IgD-negative memory B cell (primary cell): Measurements from ENCODE around the gene AKR1A1. TPM values are rescaled to one million over a fixed set of nuclear protein-coding genes. Genes with fewer than 3 reads are reported as not detected.
"Not testable (repeated sequence)": the region's sequence is repeated elsewhere in the genome, so short reads cannot be mapped to it uniquely, and the experiment has no call there.

Experiments
- H3K27ac Mint-ChIP-seq, 3 donors: one replicate each; pipeline ENCODE4 v1.8.0; 2020 to 2022; ENCODE audit warnings: mild to moderate bottlenecking in 3 of 3, mixed read lengths in 3 of 3, moderate library complexity in 1 of 3
- H3K27me3 Mint-ChIP-seq: one replicate; pipeline ENCODE4 v1.8.0; 2021; ENCODE audit warnings: mixed read lengths
- H3K36me3 Mint-ChIP-seq: one replicate; pipeline ENCODE4 v1.8.0; 2020; ENCODE audit warnings: mild to moderate bottlenecking, mixed read lengths
- H3K4me1 Mint-ChIP-seq, 3 donors: one replicate each; pipeline ENCODE4 v1.8.0; 2020 to 2022; ENCODE audit warnings: mixed read lengths in 3 of 3, mild to moderate bottlenecking in 1 of 3
- H3K4me3 Mint-ChIP-seq, 4 donors: one replicate each; pipeline ENCODE4 v1.8.0; 2020 to 2022; ENCODE audit warnings: mild to moderate bottlenecking in 4 of 4, mixed read lengths in 4 of 4, moderate library complexity in 3 of 4
- H3K9me3 Mint-ChIP-seq, 3 donors: one replicate each; pipeline ENCODE4 v1.8.0; 2020 to 2021; ENCODE audit warnings: mixed read lengths in 3 of 3, mild to moderate bottlenecking in 1 of 3
- polyA plus RNA-seq: library from polyadenylated mRNA; unstranded; fragments of 300-500 nt; fragmentation: Illumina TruSeq; gene quantifications from one replicate; pipeline ENCODE4 v1.2.3, GENCODE V29; 2021

AKR1A1 gene
- polyA plus RNA-seq, result 117 TPM

- Mint-ChIP-seq H3K9me3 (no peaks in the 10 kb centered on the region), H3K4me3 (peak within 1 kb of the TSS; percentile 94 to 100 (median 98)), H3K36me3 (no peaks in the 10 kb centered on the region), H3K27ac (peak within 1 kb of the TSS; percentile 96 to 98 (median 98)), H3K27me3 (no peaks in the 10 kb centered on the region), H3K4me1 (peaks cover 18 to 22% (median 18%) of the 10 kb centered on the region in 3 donors)
Observed at GRCh38 chr1:45550401-45551351, at the start of gene AKR1A1. AKR1A1 (plus strand) TSS chr1:45550826; CDS start chr1:45561795, 10,969 bp downstream.

GRCh38 chr1:45501505-45501859 is 49.1 kb upstream of the AKR1A1 start:
- Mint-ChIP-seq H3K27ac (no peak overlapping the region), H3K4me3 (peak overlapping the region in 3 of 4 donors; percentile 8 to 85 (median 75)), H3K27me3 (no peaks in the 10 kb centered on the region), H3K36me3 (peaks cover 2% of the 10 kb centered on the region), H3K9me3 (no peaks in the 10 kb centered on the region), H3K4me1 (peaks cover 17 to 26% (median 23%) of the 10 kb centered on the region in 3 donors)

DNA sequence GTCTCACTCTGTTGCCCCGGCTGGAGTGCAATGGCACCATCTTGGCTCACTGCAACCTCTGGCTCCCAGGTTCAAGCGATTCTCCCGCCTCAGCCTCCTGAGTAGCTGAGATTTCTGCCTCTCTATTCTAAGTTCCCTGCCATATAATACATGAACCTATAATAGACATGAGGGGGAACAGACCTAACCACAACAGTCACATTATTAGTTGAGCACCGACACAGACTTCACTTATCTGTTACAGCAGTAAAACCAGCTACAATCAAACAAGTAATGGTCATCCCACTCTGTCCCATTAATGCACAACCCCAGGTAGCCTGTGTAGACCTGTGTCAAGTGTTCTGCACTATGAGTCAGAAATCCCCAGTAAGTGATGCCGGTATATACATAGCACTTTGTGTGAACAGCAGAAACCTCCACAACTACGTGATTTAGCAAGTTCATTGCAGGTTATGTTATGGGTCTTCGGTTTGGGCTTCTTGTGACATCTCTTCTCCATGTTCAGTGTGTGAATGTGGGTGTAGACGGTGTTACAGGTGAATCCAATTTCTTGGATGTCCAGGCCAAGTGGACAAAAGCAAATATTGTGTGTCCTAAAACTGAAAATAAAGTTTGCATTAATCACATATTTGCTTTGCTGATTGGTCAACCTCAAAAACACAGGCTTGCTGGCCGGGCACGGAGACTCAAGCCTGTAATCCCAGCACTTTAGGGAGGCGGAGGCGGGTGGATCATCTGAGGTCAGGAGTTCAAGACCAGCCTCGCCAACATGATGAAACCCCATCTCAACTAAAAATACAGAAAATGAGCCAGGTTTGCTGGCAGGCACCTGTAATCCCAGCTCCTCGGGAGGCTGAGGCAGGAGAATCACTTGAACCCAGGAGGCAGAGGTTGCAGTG is 46.9 kb upstream of the AKR1A1 start:
- no peak overlapping the region for H3K4me3 Mint-ChIP-seq
- H3K36me3 Mint-ChIP-seq, result peaks cover 2% of the 10 kb centered on the region
- H3K9me3 Mint-ChIP-seq, result no peaks in the 10 kb centered on the region
- no peak overlapping the region for H3K27ac Mint-ChIP-seq
- H3K27me3 Mint-ChIP-seq, result no peaks in the 10 kb centered on the region
- H3K4me1 Mint-ChIP-seq, result peaks cover 15 to 26% (median 22%) of the 10 kb centered on the region in 3 donors

- Mint-ChIP-seq H3K9me3 (no peaks in the 10 kb centered on the region), H3K4me3 (no peak overlapping the region), H3K4me1 (peaks cover 0 to 3% (median 0%) of the 10 kb centered on the region in 3 donors), H3K36me3 (peaks cover 8% of the 10 kb centered on the region), H3K27ac (no peak overlapping the region), H3K27me3 (no peaks in the 10 kb centered on the region)
Observed at GRCh38 chr1:45507195-45507594, 43.4 kb upstream of the AKR1A1 start.

DNA sequence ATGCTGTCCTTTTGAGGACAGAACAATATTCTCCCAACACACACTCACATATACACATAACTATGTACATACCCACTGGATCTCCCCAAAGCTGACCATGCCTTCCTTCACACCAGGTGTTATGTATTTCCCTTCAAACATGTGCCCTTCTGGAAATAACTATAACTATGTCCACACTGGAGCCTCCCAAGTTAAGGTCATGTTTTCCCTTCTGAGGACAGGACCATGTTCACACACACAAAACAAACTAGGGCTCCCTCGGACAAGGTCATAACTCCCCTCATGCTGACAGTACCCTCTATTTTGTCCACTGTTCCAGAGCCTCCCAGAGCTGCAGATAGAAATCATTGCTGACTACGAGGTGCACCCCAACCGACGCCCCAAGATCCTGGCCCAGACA is 42.7 kb upstream of the AKR1A1 start:
- H3K27ac Mint-ChIP-seq, result no peak overlapping the region
- H3K9me3 Mint-ChIP-seq, result no peaks in the 10 kb centered on the region
- H3K27me3 Mint-ChIP-seq, result no peaks in the 10 kb centered on the region
- no peak overlapping the region for H3K4me3 Mint-ChIP-seq
- H3K4me1 Mint-ChIP-seq, result peaks cover 0 to 5% (median 0%) of the 10 kb centered on the region in 3 donors
- peaks cover 6% of the 10 kb centered on the region for H3K36me3 Mint-ChIP-seq

DNA sequence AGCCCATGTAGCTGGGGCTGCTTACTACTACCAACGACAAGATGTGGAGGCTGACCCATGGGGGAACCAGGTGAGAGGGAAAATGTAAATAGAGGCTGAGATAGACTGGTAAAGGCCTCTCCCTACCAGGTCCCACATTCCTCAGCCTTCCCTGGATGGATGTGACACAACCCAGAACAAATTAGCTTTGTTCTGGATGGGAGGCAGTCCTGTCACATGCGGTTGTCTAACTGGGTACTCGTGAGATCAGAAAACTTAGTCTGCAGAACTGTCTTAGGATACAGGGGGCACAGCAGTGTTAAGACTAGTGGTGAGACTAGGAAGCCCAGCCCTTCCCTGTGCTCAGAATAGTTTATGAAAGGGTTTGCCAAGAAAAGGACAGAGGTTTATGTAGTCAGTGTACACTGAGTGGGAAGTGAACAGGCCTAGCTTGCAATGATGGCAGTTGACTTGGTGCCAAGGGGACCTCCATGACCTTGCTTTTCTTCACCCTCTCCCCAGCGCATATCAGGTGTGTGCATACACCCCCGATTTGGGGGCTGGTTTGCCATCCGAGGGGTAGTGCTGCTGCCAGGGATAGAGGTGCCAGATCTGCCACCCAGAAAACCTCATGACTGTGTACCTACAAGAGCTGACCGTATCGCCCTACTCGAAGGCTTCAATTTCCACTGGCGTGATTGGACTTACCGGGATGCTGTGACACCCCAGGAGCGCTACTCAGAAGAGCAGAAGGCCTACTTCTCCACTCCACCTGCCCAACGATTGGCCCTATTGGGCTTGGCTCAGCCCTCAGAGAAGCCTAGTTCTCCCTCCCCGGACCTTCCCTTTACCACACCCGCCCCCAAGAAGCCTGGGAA is 42.1 kb upstream of the AKR1A1 start:
- Mint-ChIP-seq H3K36me3 (peaks cover 6% of the 10 kb centered on the region), H3K4me1 (peaks cover 0 to 5% (median 0%) of the 10 kb centered on the region in 3 donors), H3K27me3 (no peaks in the 10 kb centered on the region), H3K4me3 (no peak overlapping the region), H3K27ac (no peak overlapping the region), H3K9me3 (no peaks in the 10 kb centered on the region)

GRCh38 chr1:45510036-45510971 is 40.3 kb upstream of the AKR1A1 start:
- Mint-ChIP-seq H3K27ac (peak overlapping the region in 1 of 3 donors; percentile 51), H3K9me3 (no peaks in the 10 kb centered on the region), H3K36me3 (peaks cover 6% of the 10 kb centered on the region), H3K27me3 (no peaks in the 10 kb centered on the region), H3K4me3 (no peak overlapping the region), H3K4me1 (peaks cover 0 to 5% (median 2%) of the 10 kb centered on the region in 3 donors)

DNA sequence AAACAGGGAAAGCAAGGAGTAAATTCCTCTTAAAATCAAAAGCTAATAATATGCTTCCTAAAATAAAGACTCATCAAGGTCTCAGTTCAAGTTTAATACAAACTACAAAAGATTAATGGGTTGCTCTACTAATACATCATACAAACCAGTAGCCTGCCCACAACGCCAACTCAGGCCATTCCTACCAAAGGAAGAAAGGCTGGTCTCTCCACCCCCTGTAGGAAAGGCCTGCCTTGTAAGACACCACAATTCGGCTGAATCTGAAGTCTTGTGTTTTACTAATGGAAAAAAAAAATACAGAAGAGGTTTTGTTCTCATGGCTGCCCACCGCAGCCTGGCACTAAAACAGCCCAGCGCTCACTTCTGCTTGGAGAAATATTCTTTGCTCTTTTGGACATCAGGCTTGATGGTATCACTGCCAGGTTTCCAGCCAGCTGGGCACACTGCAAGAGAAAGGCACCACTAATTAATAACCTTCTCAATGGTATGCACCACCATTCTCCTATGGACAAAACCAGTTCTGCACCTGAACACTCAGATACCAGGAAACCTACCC is 39.6 kb upstream of the AKR1A1 start:
- Mint-ChIP-seq H3K4me1 (peaks cover 0 to 5% (median 2%) of the 10 kb centered on the region in 3 donors), H3K4me3 (no peak overlapping the region), H3K36me3 (peaks cover 6% of the 10 kb centered on the region), H3K27ac (peak overlapping the region in 1 of 3 donors; percentile 12), H3K27me3 (no peaks in the 10 kb centered on the region), H3K9me3 (no peaks in the 10 kb centered on the region)

DNA sequence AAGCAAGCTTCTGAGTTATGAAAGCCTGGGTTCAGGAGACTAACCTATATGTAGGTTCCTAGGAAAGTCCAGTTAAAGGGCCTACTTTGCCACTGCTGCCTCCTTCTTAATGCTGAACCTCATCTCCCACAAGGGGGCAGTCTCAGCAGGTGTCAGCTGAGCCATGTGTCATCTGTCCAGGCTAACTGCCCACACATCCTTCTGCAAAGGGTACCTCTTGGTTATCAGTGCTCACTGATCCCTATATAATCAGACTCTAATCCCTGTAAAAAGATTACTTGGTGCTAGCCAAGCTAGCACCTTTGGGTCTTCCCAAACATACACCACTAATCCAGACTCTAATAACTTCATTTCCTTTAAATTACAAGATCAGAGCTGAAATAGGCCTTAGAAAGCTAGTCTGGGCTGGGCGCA is 38.0 kb upstream of the AKR1A1 start:
- peak overlapping the region in 1 of 3 donors; percentile 38 for H3K27ac Mint-ChIP-seq
- no peaks in the 10 kb centered on the region for H3K9me3 Mint-ChIP-seq
- peak overlapping the region in 1 of 4 donors; percentile 17 for H3K4me3 Mint-ChIP-seq
- H3K36me3 Mint-ChIP-seq, result peaks cover 6% of the 10 kb centered on the region
- H3K4me1 Mint-ChIP-seq, result peaks cover 0 to 4% (median 3%) of the 10 kb centered on the region in 3 donors
- H3K27me3 Mint-ChIP-seq, result no peaks in the 10 kb centered on the region

DNA sequence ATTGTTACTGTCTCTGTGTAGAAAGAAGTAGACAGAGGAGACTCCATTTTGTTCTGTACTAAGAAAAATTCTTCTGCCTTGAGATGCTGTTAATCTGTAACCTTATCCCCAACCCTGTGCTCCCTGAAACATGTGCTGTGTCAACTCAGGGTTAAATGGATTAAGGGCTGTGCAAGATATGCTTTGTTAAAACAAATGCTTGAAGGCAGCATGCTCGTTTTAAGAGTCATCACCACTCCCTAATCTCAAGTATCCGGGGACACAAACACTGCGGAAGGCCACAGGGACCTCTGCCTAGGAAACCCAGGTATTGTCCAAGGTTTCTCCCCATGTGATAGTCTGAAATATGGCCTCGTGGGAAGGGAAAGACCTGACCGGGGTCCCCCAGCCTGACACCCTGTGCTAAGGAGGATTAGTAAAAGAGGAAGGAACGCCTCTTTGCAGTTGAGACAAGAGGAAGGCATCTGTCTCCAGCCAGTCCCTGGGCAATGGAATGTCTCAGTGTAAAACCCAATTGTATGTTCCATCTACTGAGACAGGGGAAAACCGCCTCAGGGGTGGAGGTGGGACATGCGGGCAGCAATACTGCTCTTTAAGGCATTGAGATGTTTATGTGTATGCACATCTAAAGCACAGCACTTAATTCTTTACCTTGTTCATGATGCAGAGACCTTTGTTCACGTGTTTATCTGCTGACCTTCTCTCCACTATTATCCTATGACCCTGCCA is 36.9 kb upstream of the AKR1A1 start:
- not testable (repeated sequence) for H3K36me3 Mint-ChIP-seq, H3K4me1 Mint-ChIP-seq, H3K9me3 Mint-ChIP-seq, H3K27ac Mint-ChIP-seq, H3K27me3 Mint-ChIP-seq, H3K4me3 Mint-ChIP-seq

- H3K4me1 Mint-ChIP-seq, result peaks cover 11 to 22% (median 19%) of the 10 kb centered on the region in 3 donors
- peaks cover 2% of the 10 kb centered on the region for H3K36me3 Mint-ChIP-seq
- H3K4me3 Mint-ChIP-seq, result peak overlapping the region in 1 of 4 donors; percentile 66
- H3K9me3 Mint-ChIP-seq, result no peaks in the 10 kb centered on the region
- no peaks in the 10 kb centered on the region for H3K27me3 Mint-ChIP-seq
- peak overlapping the region in 2 of 3 donors; percentile 33 to 93 for H3K27ac Mint-ChIP-seq
Observed at GRCh38 chr1:45516036-45516435, 34.6 kb upstream of the AKR1A1 start.

- Mint-ChIP-seq H3K4me1 (peaks cover 11 to 22% (median 20%) of the 10 kb centered on the region in 3 donors), H3K27ac (peak overlapping the region in 2 of 3 donors; percentile 33 to 93), H3K36me3 (peaks cover 2% of the 10 kb centered on the region), H3K4me3 (peak overlapping the region in 1 of 4 donors; percentile 66), H3K27me3 (no peaks in the 10 kb centered on the region), H3K9me3 (no peaks in the 10 kb centered on the region)
Observed at GRCh38 chr1:45516465-45516864, 34.2 kb upstream of the AKR1A1 start.
